HG02763 (cell line): Measurements from ENCODE around the gene BDNF.

Experiments used
- ATAC-seq: cut with Tn5 transposase; IDR thresholded peaks from one replicate; pipeline ENCODE4 v1.9.1; 2021; ENCODE audit warnings: mild to moderate bottlenecking, moderate library complexity; ENCODE audit not compliant: unreplicated experiment

BDNF gene

DNA sequence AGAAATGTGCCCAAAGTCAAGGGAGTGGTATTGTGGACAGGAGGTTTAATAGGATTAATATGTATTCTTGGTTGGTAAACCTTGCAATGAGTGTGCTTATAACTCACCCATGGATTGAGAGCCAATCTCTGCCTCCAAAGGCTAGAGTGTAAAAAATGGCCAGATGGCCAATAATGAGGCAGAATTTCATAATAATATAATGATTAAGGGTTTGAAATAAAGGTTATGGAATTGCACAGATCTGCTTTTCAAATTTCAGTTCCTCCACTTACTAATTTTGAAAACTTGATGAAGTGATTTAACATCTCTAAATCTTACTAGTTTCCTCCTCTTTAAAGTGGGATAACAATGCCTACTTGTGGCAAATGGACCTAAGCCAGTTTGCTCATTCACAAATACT is 94.8 kb downstream of the BDNF start:
- ATAC-seq = no peak
